ENCODE measurements around the gene COG7.

- TF ChIP-seq CTCF (conservative IDR thresholded peaks at IDR 0.05) (no peak), EZH2 (IDR thresholded peaks at IDR 0.05; ENCODE audit: low read depth) (no peak)
These were observed 101.6 kb downstream of the COG7 start for GRCh38 chr16:23351360-23351759.
